ENCODE measurements around the gene PER2. TPM values are rescaled to one million over a fixed set of nuclear protein-coding genes. Genes with fewer than 3 reads are reported as not detected.
A peak's percentile ranks its signal among the peaks of the same experiment; 100 is the strongest.

PER2 gene
- total RNA-seq, 2 donors from 2014 or later, result 5.2 to 9.4 TPM

DNA sequence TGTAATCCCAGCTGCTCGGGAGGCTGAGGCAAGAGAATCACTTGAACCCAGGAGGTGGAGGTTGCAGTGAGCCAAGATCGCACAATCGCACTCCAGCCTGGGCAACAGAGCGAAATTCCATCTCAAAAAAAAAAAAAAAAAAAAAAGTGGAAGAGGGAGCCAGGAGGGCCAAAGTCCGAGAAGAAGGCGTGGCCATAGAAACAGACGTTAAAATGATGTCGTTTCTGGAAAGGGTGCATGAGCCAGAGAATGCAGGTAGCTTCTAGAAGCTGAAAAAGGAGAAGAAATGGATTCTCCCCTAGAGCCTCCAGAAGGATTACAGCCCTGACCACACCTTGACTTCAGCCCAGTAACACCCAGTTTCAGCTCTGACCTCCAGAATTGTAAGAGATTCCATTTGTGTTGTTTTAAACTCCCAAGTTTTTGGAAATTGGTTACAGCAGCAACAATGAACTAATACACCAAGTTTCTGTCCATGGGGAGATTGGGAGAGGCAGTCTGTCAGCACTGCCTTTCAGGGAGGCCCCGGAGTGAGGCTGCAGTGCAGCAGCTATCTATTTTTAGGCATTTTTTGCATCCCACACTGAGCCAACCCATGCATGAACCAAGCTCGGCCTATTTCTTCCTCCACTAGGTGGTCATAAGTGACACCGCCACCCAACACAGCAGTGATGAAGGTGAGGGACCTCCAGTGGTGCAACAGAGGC is 17.7 kb upstream of the PER2 start:
- no peak overlapping the region for H3K4me3 ChIP-seq
- no peaks in the 10 kb centered on the region for H3K36me3 ChIP-seq
- H3K9me3 ChIP-seq, result no peaks in the 10 kb centered on the region
- TF ChIP-seq, protein P1, sequence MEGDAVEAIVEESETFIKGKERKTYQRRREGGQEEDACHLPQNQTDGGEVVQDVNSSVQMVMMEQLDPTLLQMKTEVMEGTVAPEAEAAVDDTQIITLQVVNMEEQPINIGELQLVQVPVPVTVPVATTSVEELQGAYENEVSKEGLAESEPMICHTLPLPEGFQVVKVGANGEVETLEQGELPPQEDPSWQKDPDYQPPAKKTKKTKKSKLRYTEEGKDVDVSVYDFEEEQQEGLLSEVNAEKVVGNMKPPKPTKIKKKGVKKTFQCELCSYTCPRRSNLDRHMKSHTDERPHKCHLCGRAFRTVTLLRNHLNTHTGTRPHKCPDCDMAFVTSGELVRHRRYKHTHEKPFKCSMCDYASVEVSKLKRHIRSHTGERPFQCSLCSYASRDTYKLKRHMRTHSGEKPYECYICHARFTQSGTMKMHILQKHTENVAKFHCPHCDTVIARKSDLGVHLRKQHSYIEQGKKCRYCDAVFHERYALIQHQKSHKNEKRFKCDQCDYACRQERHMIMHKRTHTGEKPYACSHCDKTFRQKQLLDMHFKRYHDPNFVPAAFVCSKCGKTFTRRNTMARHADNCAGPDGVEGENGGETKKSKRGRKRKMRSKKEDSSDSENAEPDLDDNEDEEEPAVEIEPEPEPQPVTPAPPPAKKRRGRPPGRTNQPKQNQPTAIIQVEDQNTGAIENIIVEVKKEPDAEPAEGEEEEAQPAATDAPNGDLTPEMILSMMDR (IDR thresholded peaks at IDR 0.05), result no peak
- DNase-seq (ENCODE audit: low spot score), result no peak
- no peak overlapping the region for H3K27ac ChIP-seq
- no peaks in the 10 kb centered on the region for H3K4me1 ChIP-seq
- no peaks in the 10 kb centered on the region for H3K27me3 ChIP-seq

GRCh38 chr2:238305092-238305862 is 16.9 kb upstream of the PER2 start:
- no peaks in the 10 kb centered on the region for H3K36me3 ChIP-seq
- TF ChIP-seq, protein P1 (IDR thresholded peaks at IDR 0.05), result peak in 1 of 2 donors; percentile 36
- H3K4me3 ChIP-seq, result no peak overlapping the region
- H3K27ac ChIP-seq, result no peak overlapping the region
- no peaks in the 10 kb centered on the region for H3K27me3 ChIP-seq
- DNase-seq (ENCODE audit: low spot score), result no peak
- H3K9me3 ChIP-seq, result no peaks in the 10 kb centered on the region
- no peaks in the 10 kb centered on the region for H3K4me1 ChIP-seq

- H3K27ac ChIP-seq, result no peak overlapping the region
- no peaks in the 10 kb centered on the region for H3K27me3 ChIP-seq
- TF ChIP-seq, protein P1 (IDR thresholded peaks at IDR 0.05), result no peak
- H3K4me1 ChIP-seq, result no peaks in the 10 kb centered on the region
- no peak overlapping the region for H3K4me3 ChIP-seq
- H3K36me3 ChIP-seq, result no peaks in the 10 kb centered on the region
- H3K9me3 ChIP-seq, result no peaks in the 10 kb centered on the region
- DNase-seq (ENCODE audit: low spot score), result no peak
These were observed 15.7 kb upstream of the PER2 start for GRCh38 chr2:238304116-238304515.

- no peaks in the 10 kb centered on the region for H3K4me1 ChIP-seq
- no peak overlapping the region for H3K4me3 ChIP-seq
- H3K36me3 ChIP-seq, result no peaks in the 10 kb centered on the region
- no peaks in the 10 kb centered on the region for H3K9me3 ChIP-seq
- no peaks in the 10 kb centered on the region for H3K27me3 ChIP-seq
- no peak for DNase-seq (ENCODE audit: low spot score)
- TF ChIP-seq, protein P1 (IDR thresholded peaks at IDR 0.05), result no peak
- no peak overlapping the region for H3K27ac ChIP-seq
These were observed 14.3 kb upstream of the PER2 start for GRCh38 chr2:238302751-238303150.

DNA sequence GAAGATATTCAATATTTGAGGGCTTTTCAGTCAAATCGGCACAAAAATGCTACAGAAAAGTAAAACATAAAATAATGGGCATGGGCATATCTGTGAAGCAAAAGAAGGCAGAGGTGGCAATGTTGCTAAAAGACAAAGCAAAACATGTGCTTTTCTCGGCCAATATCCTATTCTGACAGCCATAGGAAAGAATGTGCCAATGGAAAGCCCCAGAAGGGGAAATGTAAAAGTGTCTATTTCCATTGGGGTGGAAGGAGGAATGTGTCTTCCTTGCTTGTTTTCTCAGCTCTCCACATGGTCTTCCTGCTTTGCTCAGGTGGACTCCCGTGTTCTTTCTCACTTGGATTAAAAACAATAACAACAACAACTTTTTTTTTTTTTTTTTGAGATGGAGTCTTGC is 13.7 kb upstream of the PER2 start:
- DNase-seq (ENCODE audit: low spot score), result no peak
- H3K9me3 ChIP-seq, result no peaks in the 10 kb centered on the region
- H3K36me3 ChIP-seq, result no peaks in the 10 kb centered on the region
- TF ChIP-seq, protein P1 (IDR thresholded peaks at IDR 0.05), result no peak
- H3K27ac ChIP-seq, result no peak overlapping the region
- H3K4me3 ChIP-seq, result no peak overlapping the region
- no peaks in the 10 kb centered on the region for H3K27me3 ChIP-seq
- no peaks in the 10 kb centered on the region for H3K4me1 ChIP-seq

All from right atrium auricular region (tissue), 2 donors.